AG04449 (cell line): ENCODE measurements around the gene TXLNA.

Experiments used
- CTCF ChIA-PET: fragments of 350-600 bp; formaldehyde crosslinking; extraction: SDS; loops from one replicate; lab custom pipeline; 2021; ENCODE audit warnings: antibody characterized with exemption; lab: Yijun Ruan, JAX
- POLR2A ChIA-PET: fragments of 400-600, 350-600 bp; formaldehyde crosslinking; extraction: SDS; loops from one replicate; lab custom pipeline; 2020; ENCODE audit warnings: antibody characterized with exemption, inconsistent platforms; lab: Yijun Ruan, JAX
- DNase-seq: peaks from one replicate; pipeline ENCODE4 v3.0.0-alpha.2; 2010; ENCODE audit warnings: low read depth, low spot score
- H3K4me3 ChIP-seq: 2 replicates; pipeline ENCODE4 v1.5.1; 2011; ENCODE audit warnings: low read depth, mild to moderate bottlenecking, control low read depth, low read length
- CTCF ChIP-seq: IDR thresholded peaks from one replicate; pipeline ENCODE4 v1.5.1; 2011; ENCODE audit warnings: mild to moderate bottlenecking, moderate library complexity, low read length, control low read depth, inconsistent platforms; ENCODE audit not compliant: insufficient read depth; ENCODE audit errors: missing control alignments

Gene TXLNA

GRCh38 chr1:32200226-32201010 is 20.9 kb downstream of the TXLNA start, which contains the start of gene CCDC28B:
Gene CCDC28B (plus strand): TSS chr1:32200595. CDS start chr1:32201936, 1,341 bp downstream.
- DNase-seq, result no peak
- ChIA-PET CTCF (interaction anchor here (0.6 to 3.2 kb wide), 7 partner anchors 8 to 152 kb away, joined by 3 to 26 read pairs (median 3); no protein-coding TSS in a partner anchor), POLR2A (interaction anchor here (0.6 to 2.7 kb wide), 13 partner anchors 11 to 194 kb away, joined by 3 to 18 read pairs (median 4); partner anchors contain the start of genes BSDC1, KPNA6, MARCKSL1 and TMEM39B)
- peak within 1 kb of the TSS; percentile 78 for H3K4me3 ChIP-seq
- no peak for TF ChIP-seq CTCF

- ChIA-PET CTCF (interaction anchor here (0.6 to 3.2 kb wide), 7 partner anchors 9 to 152 kb away, joined by 3 to 26 read pairs (median 3); no protein-coding TSS in a partner anchor), POLR2A (interaction anchor here (1.0 to 2.7 kb wide), 10 partner anchors 10 to 150 kb away, joined by 3 to 18 read pairs (median 4); partner anchors contain the start of genes KPNA6, MARCKSL1, TMEM39B and TXLNA)
- peak; percentile 13 for TF ChIP-seq CTCF
- H3K4me3 ChIP-seq, result peak overlapping the region; percentile 78
- no peak for DNase-seq
Measured at GRCh38 chr1:32201011-32201855, 21.8 kb downstream of the TXLNA start.

GRCh38 chr1:32204943-32205361 is 25.5 kb downstream of the TXLNA start:
- peak overlapping the region; percentile 77 for H3K4me3 ChIP-seq
- no peak for TF ChIP-seq CTCF
- POLR2A ChIA-PET, result interaction anchor here (0.6 to 1.5 kb wide), 4 partner anchors 11 to 170 kb away, joined by 3 to 7 read pairs (median 5); partner anchors contain the start of gene MARCKSL1
- DNase-seq, result no peak
- CTCF ChIA-PET, result interaction anchor here (5.2 kb wide), 1 partner anchor 11 kb away, joined by 54 read pairs; no protein-coding TSS in a partner anchor

GRCh38 chr1:32205401-32206370 is 26.2 kb downstream of the TXLNA start, which contains the start of gene IQCC:
Gene IQCC (plus strand): TSS chr1:32205671. CDS start chr1:32205682, 11 bp downstream.
- CTCF ChIA-PET, result interaction anchor here (1.0 to 5.2 kb wide), 3 partner anchors 10 to 42 kb away, joined by 3 to 54 read pairs (median 6); no protein-coding TSS in a partner anchor
- DNase-seq, result no peak
- no peak for TF ChIP-seq CTCF
- POLR2A ChIA-PET, result interaction anchor here (0.5 to 1.5 kb wide), 6 partner anchors 8 to 171 kb away, joined by 3 to 7 read pairs (median 4); partner anchors contain the start of gene MARCKSL1
- H3K4me3 ChIP-seq, result peak within 1 kb of the TSS; percentile 77

- CTCF ChIA-PET, result interaction anchor here (1.1 to 5.2 kb wide), 3 partner anchors 7 to 144 kb away, joined by 3 to 54 read pairs (median 6); no protein-coding TSS in a partner anchor
- no peak for TF ChIP-seq CTCF
- POLR2A ChIA-PET, result interaction anchor here (1.5 kb wide), 1 partner anchor 143 kb away, joined by 4 read pairs; no protein-coding TSS in a partner anchor
- no peak for DNase-seq
- H3K4me3 ChIP-seq, result no peak overlapping the region
Measured at GRCh38 chr1:32208469-32208868, 29.0 kb downstream of the TXLNA start.
